ENCODE measurements around the gene BRK1. TPM values are rescaled to one million over a fixed set of nuclear protein-coding genes. Genes with fewer than 3 reads are reported as not detected.

The BRK1 gene
- total and polyA plus RNA-seq, 9 of the 15 experiments (the other 6 are each of a cell fraction or from before 2014, with no cell fraction given) = 105 to 634 (median 250) TPM

- WGBS (ENCODE audit: insufficient coverage, low coverage, missing lambda C conversion rate) = 94% methylated on average over 2 of the region's 2 CpGs
- Histone ChIP-seq H3K4me2 (ENCODE audit: insufficient read depth, low read length) (no peak overlapping the region), H3K9me3 (replicated peaks; ENCODE audit: control insufficient read depth, insufficient read depth, low read depth, low read length) (no peaks in the 10 kb centered on the region), H3K27ac (ENCODE audit: extremely low read depth, low read depth, low read length) (no peak overlapping the region), H3K9ac (ENCODE audit: insufficient read depth in 1 of 2, low read depth in 2 of 2, low read length in 2 of 2) (no peak overlapping the region), H2AFZ (ENCODE audit: low read depth, low read length) (no peak overlapping the region), H3K36me3 (ENCODE audit: control insufficient read depth, insufficient read depth, low read length) (peaks cover 70% of the 10 kb centered on the region), H3K4me3 (no peak overlapping the region), H3K4me1 (replicated peaks in 1 of 2; ENCODE audit: control insufficient read depth in 2 of 2, insufficient read depth in 2 of 2, low read length in 2 of 2) (peaks cover 9 to 10% of the 10 kb centered on the region in 2 experiments; a peak in 3 of 5 replicates), H4K20me1 (replicated peaks; ENCODE audit: control insufficient read depth, insufficient read depth, low read length) (peaks cover 17% of the 10 kb centered on the region; the same call in 1 of the 2 replicates), H3K9me1 (ENCODE audit: control insufficient read depth, insufficient read depth, low read length) (no peaks in the 10 kb centered on the region), H3K79me2 (ENCODE audit: control insufficient read depth, insufficient read depth, low read length) (peaks cover 76% of the 10 kb centered on the region), H3K27me3 (ENCODE audit: control insufficient read depth in 2 of 2, insufficient read depth in 2 of 2, low read length in 2 of 2) (no peaks in the 10 kb centered on the region)
- no TSS peak for BruUV-seq (replicated peaks)
- intact Hi-C loops (cut with micrococcal nuclease) = no loop called here
- in situ Hi-C loops (cut with MboI) = no loop called here
- no peak for ATAC-seq
- no peak for DNase-seq (ENCODE audit: extremely low read depth in 1 of 4, low spot score in 3 of 4)
- CTCF ChIA-PET (ENCODE audit: low intra/inter-chr PET ratio) = no interaction called here
- POLR2A ChIA-PET = no interaction called here
- no peak for FAIRE-seq
- TF ChIP-seq TEAD4 (IDR thresholded peaks at IDR 0.05; ENCODE audit: low read length) (no peak), TEAD4 (CRISPR knock-in tag; IDR thresholded peaks at IDR 0.05; ENCODE audit: borderline replicate concordance) (no peak), CEBPG (CRISPR knock-in tag; IDR thresholded peaks at IDR 0.05) (no peak), CEBPG (tag; conservative IDR thresholded peaks at IDR 0.05 in 1 of 2, IDR thresholded peaks at IDR 0.05 in 1 of 2) (peak; percentile 40 to 71; a peak in 2 of 4 replicates), U2AF2 (optimal IDR thresholded peaks at IDR 0.05; ENCODE audit: low read depth, low read length) (no peak), CHAMP1 (IDR thresholded peaks at IDR 0.05) (no peak), CBFA2T2 (conservative IDR thresholded peaks at IDR 0.05) (no peak), USF1 (CRISPR knock-in tag; IDR thresholded peaks at IDR 0.05) (no peak), NR2C1 (IDR thresholded peaks at IDR 0.05) (no peak), NR2C1 (tag; IDR thresholded peaks at IDR 0.05) (no peak), RBM17 (IDR thresholded peaks at IDR 0.05; ENCODE audit: borderline replicate concordance, low read depth, low read length) (no peak), SRSF3 (IDR thresholded peaks at IDR 0.05; ENCODE audit: insufficient read depth, low read length) (no peak), ZNF175 (CRISPR knock-in tag; IDR thresholded peaks at IDR 0.05; ENCODE audit: low read depth) (no peak), ZNF133 (CRISPR knock-in tag; IDR thresholded peaks at IDR 0.05) (no peak), CEBPB (tag; IDR thresholded peaks at IDR 0.05) (peak; percentile 73), ZBTB11 (CRISPR knock-in tag; IDR thresholded peaks at IDR 0.05) (no peak), KLF1 (tag; IDR thresholded peaks at IDR 0.05) (no peak)
Measured at GRCh38 chr3:10121064-10121463, 5.6 kb downstream of the BRK1 start.

All from K562 (cell line).